ENCODE results near the gene TMC7. TPM values are rescaled to one million over a fixed set of nuclear protein-coding genes. Genes with fewer than 3 reads are reported as not detected.

The TMC7 gene
- total and polyA plus RNA-seq, 2 experiments from 2014 or later, result 0.54 to 1.4 TPM

DNA sequence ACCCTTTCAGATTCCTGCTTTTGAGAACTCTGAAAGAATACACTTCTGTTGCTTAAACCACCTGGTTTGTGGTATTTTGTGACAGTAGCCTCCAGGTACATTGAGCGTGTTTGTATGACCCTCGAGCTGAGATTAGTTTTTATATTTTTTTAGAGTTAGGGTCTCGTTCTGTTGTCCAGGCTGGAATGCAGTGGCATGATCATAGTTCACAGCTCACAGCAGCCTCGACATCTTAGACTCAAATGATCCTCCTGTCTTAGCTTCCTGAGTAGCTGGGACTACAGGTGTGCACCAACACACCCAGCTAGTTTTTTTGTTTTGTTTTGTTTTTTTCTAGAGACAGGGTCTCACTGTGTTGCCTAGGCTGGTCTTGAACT lies 125.5 kb downstream of the TMC7 start:
- H3K36me3 ChIP-seq (ENCODE audit: low read depth), result no peaks in the 10 kb centered on the region
- no peaks in the 10 kb centered on the region for H3K9me3 ChIP-seq (ENCODE audit: low read depth)
- no peaks in the 10 kb centered on the region for H3K27me3 ChIP-seq (replicated peaks; ENCODE audit: insufficient read depth)
- TF ChIP-seq EZH2phosphoT487 (IDR thresholded peaks at IDR 0.05; ENCODE audit: insufficient read depth, low read depth) (no peak), EZH2 (IDR thresholded peaks at IDR 0.05; ENCODE audit: insufficient read depth, poor library complexity, severe bottlenecking) (no peak)
- H4K20me1 ChIP-seq (ENCODE audit: insufficient read depth), result no peaks in the 10 kb centered on the region
- peaks cover 9% of the 10 kb centered on the region; the same call in 1 of the 2 replicates for H3F3A ChIP-seq (ENCODE audit: insufficient read depth)
- WGBS, 2 experiments (ENCODE audit: low coverage in 1 of 2, low lambda C conversion rate in 2 of 2, missing lambda C conversion rate in 2 of 2), result 83 to 89% methylated on average over 4 of the region's 4 CpGs
- no peak overlapping the region for H3K4me3 ChIP-seq
- no peak overlapping the region for H2AFZ ChIP-seq
- no peak overlapping the region for H3K27ac ChIP-seq
- no peak overlapping the region for H3K9ac ChIP-seq
- peaks cover 2% of the 10 kb centered on the region for H3K79me2 ChIP-seq (ENCODE audit: insufficient read depth)
- H3K4me2 ChIP-seq (ENCODE audit: unreplicated experiment), result no peak overlapping the region
- in situ Hi-C loops (cut with MboI), result no loop called here
- DNase-seq, result no peak
- no peaks in the 10 kb centered on the region for H3K9me2 ChIP-seq (ENCODE audit: insufficient read depth)
- H3K4me1 ChIP-seq (ENCODE audit: insufficient read depth), result peaks cover 7% of the 10 kb centered on the region; the same call in 1 of the 2 replicates

DNA sequence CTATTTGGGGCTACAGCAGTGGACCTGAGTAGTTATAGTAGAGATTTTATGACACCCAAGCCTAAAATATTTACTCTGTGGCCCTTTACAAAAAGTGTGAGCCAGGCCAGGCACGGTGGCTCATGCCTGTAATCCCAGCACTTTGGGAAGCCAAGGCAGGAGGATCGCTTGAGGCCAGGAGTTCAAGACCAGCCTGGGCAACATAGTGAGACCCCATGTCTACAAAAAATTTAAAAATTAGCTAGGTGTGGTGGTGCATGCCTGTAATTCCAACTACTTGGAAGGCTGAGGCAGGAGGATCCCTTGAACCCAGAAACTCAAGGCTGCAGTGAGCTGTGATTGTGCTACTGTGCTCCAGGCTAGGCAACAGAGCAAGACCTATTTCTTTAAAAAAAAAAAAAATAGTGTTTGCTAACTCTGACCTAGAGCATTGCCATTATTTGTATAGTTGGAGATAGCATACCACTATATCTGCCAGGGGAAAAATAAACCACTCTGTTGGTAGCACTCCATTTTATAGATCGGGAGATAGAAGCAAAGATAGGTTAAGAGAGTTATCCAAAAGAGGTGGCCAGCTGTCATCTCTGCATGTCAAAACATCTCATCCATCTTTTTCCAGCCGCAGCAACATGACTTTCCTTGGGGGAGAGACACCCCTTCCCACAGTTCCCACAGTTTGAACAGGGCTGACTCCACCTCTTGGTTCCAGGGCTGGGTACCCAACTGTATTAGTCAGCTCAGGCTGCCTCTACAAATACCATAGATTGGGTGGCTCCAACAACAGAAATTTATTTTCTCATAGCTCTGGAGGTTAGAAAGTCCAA lies 127.0 kb downstream of the TMC7 start:
- Histone ChIP-seq H3K4me2 (ENCODE audit: unreplicated experiment) (no peak overlapping the region), H3F3A (ENCODE audit: insufficient read depth) (peaks cover 10% of the 10 kb centered on the region), H4K20me1 (ENCODE audit: insufficient read depth) (no peaks in the 10 kb centered on the region), H3K4me3 (no peak overlapping the region), H3K27me3 (replicated peaks; ENCODE audit: insufficient read depth) (no peaks in the 10 kb centered on the region), H3K9me3 (ENCODE audit: low read depth) (no peaks in the 10 kb centered on the region), H3K9me2 (ENCODE audit: insufficient read depth) (no peaks in the 10 kb centered on the region), H3K4me1 (ENCODE audit: insufficient read depth) (peaks cover 14% of the 10 kb centered on the region), H3K27ac (no peak overlapping the region), H3K9ac (no peak overlapping the region), H3K79me2 (ENCODE audit: insufficient read depth) (peaks cover 16% of the 10 kb centered on the region), H3K36me3 (ENCODE audit: low read depth) (no peaks in the 10 kb centered on the region), H2AFZ (no peak overlapping the region)
- DNase-seq, result no peak
- WGBS, 2 experiments (ENCODE audit: low coverage in 1 of 2, low lambda C conversion rate in 2 of 2, missing lambda C conversion rate in 2 of 2), result 96 to 98% methylated on average over 4 of the region's 4 CpGs
- in situ Hi-C loops (cut with MboI), result no loop called here
- no peak for TF ChIP-seq EZH2phosphoT487 (IDR thresholded peaks at IDR 0.05; ENCODE audit: insufficient read depth, low read depth)
- no peak for TF ChIP-seq EZH2 (IDR thresholded peaks at IDR 0.05; ENCODE audit: insufficient read depth, poor library complexity, severe bottlenecking)

DNA sequence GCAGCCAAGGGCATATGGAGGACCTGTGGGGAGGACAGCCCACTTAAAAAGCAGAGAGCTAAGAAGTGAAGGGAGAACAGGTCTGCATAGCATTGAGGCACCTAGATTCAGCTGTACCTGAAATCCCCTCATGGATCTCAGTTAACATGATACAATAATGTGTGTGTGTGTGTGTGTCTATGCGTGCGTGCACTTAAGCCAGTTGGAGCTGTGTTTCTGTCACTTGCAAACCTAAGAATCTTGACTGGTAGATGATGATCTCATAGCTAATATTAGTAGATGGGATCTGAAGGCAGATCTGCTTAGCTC lies 128.3 kb downstream of the TMC7 start:
- Histone ChIP-seq H3K9me3 (ENCODE audit: low read depth) (no peaks in the 10 kb centered on the region), H3K79me2 (ENCODE audit: insufficient read depth) (peaks cover 29% of the 10 kb centered on the region), H3K27me3 (replicated peaks; ENCODE audit: insufficient read depth) (no peaks in the 10 kb centered on the region), H3K9ac (no peak overlapping the region), H3K9me2 (ENCODE audit: insufficient read depth) (no peaks in the 10 kb centered on the region), H2AFZ (no peak overlapping the region), H3K36me3 (ENCODE audit: low read depth) (peaks cover 6% of the 10 kb centered on the region; the same call in 1 of the 2 replicates), H4K20me1 (ENCODE audit: insufficient read depth) (no peaks in the 10 kb centered on the region), H3K4me3 (no peak overlapping the region), H3K4me2 (ENCODE audit: unreplicated experiment) (no peak overlapping the region), H3K27ac (no peak overlapping the region), H3F3A (ENCODE audit: insufficient read depth) (peaks cover 23% of the 10 kb centered on the region), H3K4me1 (ENCODE audit: insufficient read depth) (peaks cover 27% of the 10 kb centered on the region)
- in situ Hi-C loops (cut with MboI), result no loop called here
- WGBS, 2 experiments (ENCODE audit: low coverage in 1 of 2, low lambda C conversion rate in 2 of 2, missing lambda C conversion rate in 2 of 2), result 84 to 93% methylated on average over 2 of the region's 2 CpGs
- no peak for DNase-seq
- TF ChIP-seq EZH2phosphoT487 (IDR thresholded peaks at IDR 0.05; ENCODE audit: insufficient read depth, low read depth) (no peak), EZH2 (IDR thresholded peaks at IDR 0.05; ENCODE audit: insufficient read depth, poor library complexity, severe bottlenecking) (no peak)

Small RNA genes within 50 kb of the gene (small RNA-seq; reads per million reads assigned to genes)
- gene RNU6-1340P (ENCODE audit: low read depth, low replicate concordance), result not detected

Other genes starting within 250 kb of the TMC7 start
- 1,662 and 1,721 TPM in 2 replicates for gene RPS15A, start 193.6 kb upstream of the TMC7 start, total RNA-seq (2014; rRNA removed; shearing (Covaris generic))
- gene RPS15A, start 193.6 kb upstream of the TMC7 start, polyA plus RNA-seq (2016; fragmentation: Nextera tagmentation; extraction: Ambion mirVana), result 651 and 660 TPM in 2 replicates
- gene ARL6IP1, start 182.4 kb upstream of the TMC7 start, total RNA-seq (2014; rRNA removed; shearing (Covaris generic)), result 184 and 201 TPM in 2 replicates
- 131 and 135 TPM in 2 replicates for gene ARL6IP1, start 182.4 kb upstream of the TMC7 start, polyA plus RNA-seq (2016; fragmentation: Nextera tagmentation; extraction: Ambion mirVana)
- gene SMG1, start 57.5 kb upstream of the TMC7 start, total RNA-seq (2014; rRNA removed; shearing (Covaris generic)), result 29.1 and 37.1 TPM in 2 replicates
- 8.4 and 9.3 TPM in 2 replicates for gene SMG1, start 57.5 kb upstream of the TMC7 start, polyA plus RNA-seq (2016; fragmentation: Nextera tagmentation; extraction: Ambion mirVana)
- gene COQ7, start 83.7 kb downstream of the TMC7 start, total RNA-seq (2014; rRNA removed; shearing (Covaris generic)), result 9.9 and 19.7 TPM in 2 replicates
- gene COQ7, start 83.7 kb downstream of the TMC7 start, polyA plus RNA-seq (2016; fragmentation: Nextera tagmentation; extraction: Ambion mirVana), result 9.6 and 9.8 TPM in 2 replicates
- 64.7 and 71.9 TPM in 2 replicates for gene ITPRIPL2, start 130.0 kb downstream of the TMC7 start, total RNA-seq (2014; rRNA removed; shearing (Covaris generic))
- gene ITPRIPL2, start 130.0 kb downstream of the TMC7 start, polyA plus RNA-seq (2016; fragmentation: Nextera tagmentation; extraction: Ambion mirVana), result 9.5 and 11.0 TPM in 2 replicates
- not detected in 2 replicates for gene SYT17, start 184.3 kb downstream of the TMC7 start, total RNA-seq (2014; rRNA removed; shearing (Covaris generic))
- gene SYT17, start 184.3 kb downstream of the TMC7 start, polyA plus RNA-seq (2016; fragmentation: Nextera tagmentation; extraction: Ambion mirVana), result not detected in 2 replicates

All from GM23248 (cell line).